Activated CD4-positive, alpha-beta T cell treated with anti-CD3 and anti-CD28 coated beads, Interleukin-2, amount 50 U/mL, for 24 hours (primary cell): ENCODE results near the gene USP24.
"Not testable (repeated sequence)": the region's sequence is repeated elsewhere in the genome, so short reads cannot be mapped to it uniquely, and the experiment has no call there.

Experiments
- DNase-seq, 2 donors: peaks; one replicate each; pipeline ENCODE4 v3.0.0-alpha.2; 2020; ENCODE audit warnings: low read depth in 1 of 2, low spot score in 1 of 2

Gene USP24

DNA sequence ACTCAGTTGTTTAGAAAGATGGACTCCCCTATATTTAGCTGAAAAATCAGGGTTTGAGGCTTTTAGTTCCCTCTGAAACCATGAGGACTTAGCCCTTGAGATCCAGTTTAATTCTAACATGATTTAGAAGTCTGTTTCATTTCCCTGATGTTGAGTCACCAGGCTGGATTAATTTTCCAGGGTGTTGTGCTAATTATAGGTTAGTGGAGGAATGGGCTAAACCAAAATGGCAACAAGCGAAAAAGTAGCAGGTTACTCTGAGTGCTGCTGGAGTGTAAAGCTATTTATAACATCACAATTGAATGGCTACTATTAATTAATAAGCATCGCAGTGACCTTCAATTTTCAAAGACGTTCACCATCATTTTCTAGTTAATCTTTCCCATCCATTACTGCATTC is 15.5 kb upstream of the USP24 start:
- DNase-seq, result no peak

DNA sequence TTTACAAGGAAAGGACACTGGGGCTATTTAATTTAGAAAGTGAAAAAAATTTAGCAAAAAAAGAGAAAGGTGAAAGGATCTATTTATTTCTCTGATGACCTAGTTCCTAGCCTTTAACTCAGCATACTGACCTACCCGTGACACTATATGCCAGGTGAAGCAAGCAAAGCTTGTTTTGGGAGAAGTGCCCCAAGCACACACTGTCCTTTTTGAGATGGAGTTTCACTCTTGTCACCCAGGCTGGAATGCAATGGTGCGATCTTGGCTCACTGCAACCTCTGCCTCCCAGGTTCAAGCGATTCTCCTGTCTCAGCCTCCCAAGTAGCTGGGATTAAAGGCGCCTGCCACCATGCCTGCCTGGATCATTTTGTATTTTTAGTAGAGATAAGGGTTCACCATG is 14.6 kb upstream of the USP24 start:
- not testable (repeated sequence) for DNase-seq

- no peak for DNase-seq
Measured at GRCh38 chr1:55225228-55225627, 10.1 kb upstream of the USP24 start.

DNA sequence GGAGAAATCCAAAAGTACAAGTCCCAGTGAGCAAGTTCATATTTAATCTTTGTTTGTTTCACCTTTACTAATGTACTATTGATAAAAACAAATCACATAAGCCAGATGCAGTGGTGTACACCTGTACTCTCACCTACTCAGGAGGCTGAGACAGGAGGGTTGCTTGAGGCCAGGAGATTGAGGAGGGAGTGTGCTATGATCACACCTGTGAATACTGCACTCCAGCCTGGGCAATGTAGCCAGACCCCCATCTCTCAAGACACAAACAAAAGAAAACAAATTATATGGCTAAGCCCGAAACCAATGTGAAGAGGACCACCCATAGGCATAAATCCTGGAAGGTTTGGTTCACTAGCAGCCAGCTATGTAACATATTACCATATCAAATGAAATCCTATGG is 9.6 kb upstream of the USP24 start:
- no peak for DNase-seq

DNA sequence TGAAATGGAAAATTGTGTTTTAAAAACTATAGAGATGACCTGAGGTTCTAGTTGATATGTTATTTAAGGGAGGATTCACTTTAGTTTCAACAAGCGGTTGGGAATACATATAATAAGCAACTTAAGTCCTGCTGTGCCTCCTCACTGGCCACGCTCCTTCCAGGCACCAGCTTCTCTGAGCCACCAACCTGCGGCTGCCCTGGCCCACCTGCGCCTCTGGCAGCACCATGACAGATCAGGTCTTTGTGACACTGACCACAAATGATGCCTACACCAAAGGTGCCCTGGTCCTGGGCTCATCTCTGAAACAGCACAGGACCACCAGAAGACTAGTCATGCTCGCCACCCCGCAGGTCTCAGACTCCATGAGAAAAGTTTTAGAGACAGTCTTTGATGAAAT is 7.0 kb upstream of the USP24 start:
- no peak for DNase-seq

DNA sequence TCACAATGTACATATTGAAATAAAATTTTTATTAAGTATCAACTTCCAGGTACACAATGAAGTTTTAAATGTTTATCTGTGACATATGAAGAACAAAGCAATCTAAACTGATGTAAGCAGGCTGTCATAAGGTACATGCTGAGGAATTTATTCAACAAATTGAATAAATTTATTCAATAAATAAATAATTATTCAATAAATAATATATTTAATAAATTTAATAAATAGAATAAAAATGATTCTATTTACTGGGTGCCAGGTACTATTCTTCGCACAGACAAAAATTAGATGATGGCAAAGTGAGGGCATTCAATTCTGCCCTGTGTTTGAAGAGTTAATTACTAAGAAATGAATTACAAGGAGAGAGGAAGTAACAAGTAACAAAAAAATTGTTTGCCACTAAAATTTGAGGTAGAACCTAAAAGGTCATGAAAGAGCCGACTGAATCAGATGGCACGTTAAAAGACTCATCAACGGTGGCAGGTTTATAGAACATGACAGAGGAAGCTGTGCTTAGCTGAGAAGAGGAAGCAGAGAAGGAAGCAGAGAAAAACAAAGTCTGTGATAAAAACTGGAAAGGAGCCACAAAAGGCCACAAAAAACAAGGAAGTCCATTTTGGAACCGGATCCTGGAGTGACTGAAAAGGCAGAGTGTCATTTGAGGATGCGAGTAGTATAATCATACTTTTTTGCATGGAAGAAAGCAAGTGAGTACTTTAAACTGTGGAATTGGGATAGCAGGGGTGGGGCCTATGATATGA is 2.2 kb upstream of the USP24 start:
- DNase-seq, result peak in 1 of 2 donors; percentile 21

- DNase-seq, result no peak
Measured at GRCh38 chr1:55216096-55216495, 932 bp upstream of the USP24 start.

DNA sequence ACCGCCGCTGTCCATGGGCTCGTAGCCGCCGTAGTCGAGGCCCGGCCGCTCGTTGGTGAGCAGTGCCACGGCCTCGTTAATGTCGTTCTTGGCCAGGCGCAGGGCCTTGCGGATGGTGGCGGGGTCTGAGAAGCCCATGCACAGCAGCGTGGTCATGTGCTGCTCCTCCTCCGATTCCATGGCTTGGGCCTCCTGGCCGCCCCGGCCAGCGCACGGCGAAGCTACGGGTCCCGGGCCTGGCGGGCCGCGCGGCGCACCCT is 300 bp downstream of the USP24 start:
- DNase-seq, result peak in 1 of 2 donors; percentile 4

DNA sequence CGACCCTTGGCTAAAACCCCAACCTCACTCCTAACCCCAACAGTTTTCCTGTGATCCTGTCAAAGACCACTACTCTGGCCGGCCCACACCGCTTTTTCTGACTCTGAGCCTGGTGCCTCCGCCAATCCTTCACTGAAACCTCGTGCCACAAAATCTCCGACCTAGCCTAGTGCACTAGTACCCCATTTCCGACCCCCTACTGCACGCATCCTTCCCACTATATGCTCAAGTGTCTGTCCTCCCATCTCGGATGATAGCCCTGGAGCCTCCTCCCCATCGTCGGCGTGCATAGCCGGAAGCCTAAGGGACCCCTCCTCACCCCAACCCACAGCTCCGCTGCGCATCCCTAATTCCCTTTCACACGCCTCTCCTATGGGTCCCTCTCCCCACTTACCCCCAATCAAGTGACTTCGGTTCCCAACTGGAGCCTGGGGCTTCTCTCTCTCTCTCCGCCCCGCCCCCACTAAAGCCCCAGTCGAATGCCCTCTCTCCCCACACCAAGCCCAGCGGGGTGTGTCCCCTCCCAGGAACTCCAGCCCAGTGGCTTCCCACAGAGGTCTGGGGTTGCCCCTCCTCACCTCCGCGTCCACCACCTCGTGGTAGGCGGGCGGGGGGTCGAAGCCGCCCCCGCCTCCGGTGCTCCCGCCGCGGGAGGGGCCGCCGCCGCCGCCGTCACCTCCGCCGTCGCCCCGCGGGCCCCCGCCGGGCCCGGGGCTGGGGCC is 791 bp downstream of the USP24 start:
- peak in 1 of 2 donors; percentile 4 for DNase-seq

DNA sequence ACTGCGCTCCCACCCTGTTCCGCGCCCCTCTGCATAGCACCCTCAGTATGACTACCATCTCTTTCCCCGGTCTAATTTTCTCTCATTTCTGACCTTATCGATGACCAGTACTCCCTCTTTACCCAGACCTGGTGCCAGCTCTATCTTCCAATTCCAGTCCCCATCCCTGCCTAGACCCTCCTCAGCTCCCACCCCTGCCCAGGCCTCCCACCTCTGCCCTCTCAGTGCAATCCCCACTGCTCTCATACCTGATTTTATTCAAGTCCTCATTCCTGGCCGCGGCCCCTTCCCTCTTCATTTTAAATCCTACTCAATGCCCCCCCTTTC is 1.3 kb downstream of the USP24 start:
- DNase-seq, result no peak

- no peak for DNase-seq
Measured at GRCh38 chr1:55213151-55213884, 1.8 kb downstream of the USP24 start.

- peak in 1 of 2 donors; percentile 7 for DNase-seq
Measured at GRCh38 chr1:55212349-55213150, 2.6 kb downstream of the USP24 start.

DNA sequence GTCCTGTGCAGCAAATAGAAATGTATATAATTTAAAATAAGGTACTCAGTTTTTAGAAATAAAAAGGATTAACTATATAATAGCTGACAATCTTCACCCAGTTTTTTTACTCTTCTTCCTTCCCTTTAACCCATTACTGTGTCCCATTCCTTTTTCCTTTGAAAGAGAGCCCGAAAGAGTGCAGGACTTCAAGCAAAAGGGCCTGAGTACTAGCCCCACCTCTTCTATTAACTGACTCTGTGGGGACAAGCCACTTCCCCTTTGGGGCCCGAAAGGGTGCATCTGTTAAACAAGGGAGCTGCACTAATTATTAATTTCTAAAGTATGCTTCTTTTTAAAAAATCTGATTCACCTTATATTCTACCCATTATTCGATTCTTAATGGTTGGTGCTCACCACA is 3.3 kb downstream of the USP24 start:
- no peak for DNase-seq

DNA sequence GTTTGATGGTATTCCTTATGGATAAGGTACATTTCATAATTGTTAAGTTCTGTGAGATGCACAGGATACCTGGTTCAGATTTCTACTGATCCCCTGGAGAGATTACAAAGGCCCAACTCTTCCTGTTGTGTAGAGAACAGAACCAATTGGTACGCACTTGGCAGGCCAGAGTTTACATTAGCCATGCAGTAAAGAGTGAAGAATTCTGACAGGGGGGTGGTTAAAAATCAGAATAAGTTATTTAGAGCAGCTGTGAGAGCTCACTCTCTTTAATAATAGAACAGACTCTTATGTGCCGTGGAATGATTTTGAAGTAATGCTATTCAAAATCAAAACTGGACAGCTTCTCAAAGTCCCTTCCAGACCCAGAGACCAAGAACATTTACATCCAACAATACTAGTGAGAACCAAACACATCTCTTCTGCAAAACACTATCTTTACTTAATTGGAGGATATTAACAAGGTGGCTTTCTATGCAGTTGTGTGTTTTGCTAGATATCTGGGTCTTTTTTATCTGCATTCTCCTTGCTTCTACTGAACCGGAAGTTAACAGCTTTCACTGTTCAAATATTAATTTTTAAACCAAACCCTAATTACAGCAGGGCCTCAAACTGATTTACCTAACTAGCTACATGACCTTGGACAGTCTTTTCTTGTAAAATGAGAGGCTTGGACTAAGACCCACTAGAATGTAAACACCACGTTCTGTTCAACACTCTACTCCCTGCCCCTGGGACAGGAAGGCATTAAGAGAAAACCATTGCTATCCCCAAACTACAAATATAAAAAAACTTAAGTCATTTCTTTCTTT is 4.0 kb downstream of the USP24 start:
- no peak for DNase-seq

GRCh38 chr1:55209247-55209646 is 5.9 kb downstream of the USP24 start:
- DNase-seq, result no peak

DNA sequence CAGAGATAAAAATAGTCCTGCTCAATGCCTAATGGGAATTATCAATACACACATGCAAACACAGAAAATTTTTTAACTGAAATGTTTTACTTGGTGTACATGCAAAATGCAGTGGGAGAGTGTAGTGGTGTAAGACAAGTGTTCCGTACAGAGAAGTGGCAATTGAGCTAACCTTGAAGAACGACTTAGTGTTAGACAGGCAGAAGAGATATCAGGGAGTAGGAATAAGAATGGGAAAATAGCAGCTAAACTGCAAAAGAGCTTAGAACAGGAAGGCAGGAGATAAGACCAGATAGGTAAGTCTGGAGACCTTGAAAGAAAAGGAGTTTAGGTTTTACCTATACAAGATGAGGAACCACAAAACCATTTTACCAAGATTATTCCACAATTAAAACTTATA is 9.0 kb downstream of the USP24 start:
- DNase-seq, result no peak

DNA sequence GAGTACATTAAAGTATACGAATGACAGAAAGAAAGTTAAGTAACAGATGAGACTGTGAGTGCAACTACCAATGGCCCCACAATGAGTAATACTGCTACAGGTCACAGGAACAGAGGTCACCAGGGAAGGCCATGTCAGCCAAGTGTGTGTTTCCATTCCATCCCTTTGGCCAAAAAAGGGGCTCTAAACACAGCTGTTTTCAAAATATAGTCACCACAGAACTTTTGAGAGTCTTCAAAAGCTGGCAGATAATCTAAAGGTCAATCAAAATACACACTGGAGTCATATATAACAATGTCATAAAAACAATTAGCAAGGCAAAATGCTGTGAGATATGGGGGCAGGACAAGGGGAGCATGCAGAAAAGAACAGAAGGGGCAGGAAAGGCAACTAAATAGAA is 10.2 kb downstream of the USP24 start:
- DNase-seq, result no peak

- DNase-seq, result no peak
Measured at GRCh38 chr1:55203064-55203463, 12.1 kb downstream of the USP24 start.

GRCh38 chr1:55200667-55201066 is 14.5 kb downstream of the USP24 start:
- no peak for DNase-seq

DNA sequence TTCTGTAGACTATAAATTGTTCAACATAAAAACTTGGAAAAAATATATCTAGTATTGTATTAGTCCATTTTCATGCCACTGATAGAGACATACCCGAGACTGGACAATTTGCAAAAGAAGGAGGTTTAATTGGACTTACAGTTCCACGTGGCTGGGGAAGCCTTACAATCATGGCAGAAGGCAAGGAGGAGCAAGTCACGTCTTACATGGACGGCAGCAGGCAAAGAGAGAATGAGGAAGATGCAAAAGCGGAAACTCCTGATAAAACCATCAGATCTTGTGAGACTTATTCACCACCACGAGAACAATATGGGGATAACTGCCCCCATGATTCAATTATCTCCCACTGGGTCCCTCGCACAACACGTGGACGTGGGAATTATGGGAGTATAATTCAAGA is 15.4 kb downstream of the USP24 start:
- DNase-seq, result not testable (repeated sequence)

- no peak for DNase-seq
Measured at GRCh38 chr1:55198044-55198443, 17.1 kb downstream of the USP24 start.
